ENCODE data around the gene ROR2. TPM values are rescaled to one million over a fixed set of nuclear protein-coding genes. Genes with fewer than 3 reads are reported as not detected.

ROR2 gene
- total and polyA plus RNA-seq, 11 donors, result 0.18 to 9.0 (median 0.49) TPM

DNA sequence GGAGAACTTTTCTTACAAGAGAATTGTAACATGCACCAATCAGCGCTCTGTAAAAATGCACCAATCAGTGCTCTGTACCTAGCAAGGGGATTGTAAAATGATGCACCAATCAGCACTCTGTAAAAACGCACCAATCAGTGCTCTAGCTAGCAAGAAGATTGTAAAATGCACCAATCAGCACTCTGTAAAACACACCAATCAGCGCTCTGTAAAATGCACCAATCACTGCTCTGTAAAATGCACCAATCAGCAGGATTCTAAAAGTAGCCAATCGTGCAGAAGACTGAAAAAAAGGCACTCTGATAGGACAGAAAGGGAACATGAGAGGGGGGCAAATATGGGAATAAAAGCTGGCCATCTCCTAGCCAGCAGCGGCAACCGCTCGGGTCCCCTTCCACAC lies 233.2 kb downstream of the ROR2 start:
- Histone ChIP-seq H3K27me3 (peaks cover 0 to 12% (median 0%) of the 10 kb centered on the region in 9 donors), H3K9me3 (peaks cover 0 to 8% (median 0%) of the 10 kb centered on the region in 12 donors), H3K36me3 (no peaks in the 10 kb centered on the region), H3K4me1 (no peaks in the 10 kb centered on the region), H3K4me3 (no peak overlapping the region), H3K27ac (no peak overlapping the region)
- ATAC-seq (no peak), DNase-seq (no peak)
- 88 to 93% (median 89%) methylated on average over 7 of the region's 7 CpGs for WGBS, 4 donors
- TF ChIP-seq, protein P1, sequence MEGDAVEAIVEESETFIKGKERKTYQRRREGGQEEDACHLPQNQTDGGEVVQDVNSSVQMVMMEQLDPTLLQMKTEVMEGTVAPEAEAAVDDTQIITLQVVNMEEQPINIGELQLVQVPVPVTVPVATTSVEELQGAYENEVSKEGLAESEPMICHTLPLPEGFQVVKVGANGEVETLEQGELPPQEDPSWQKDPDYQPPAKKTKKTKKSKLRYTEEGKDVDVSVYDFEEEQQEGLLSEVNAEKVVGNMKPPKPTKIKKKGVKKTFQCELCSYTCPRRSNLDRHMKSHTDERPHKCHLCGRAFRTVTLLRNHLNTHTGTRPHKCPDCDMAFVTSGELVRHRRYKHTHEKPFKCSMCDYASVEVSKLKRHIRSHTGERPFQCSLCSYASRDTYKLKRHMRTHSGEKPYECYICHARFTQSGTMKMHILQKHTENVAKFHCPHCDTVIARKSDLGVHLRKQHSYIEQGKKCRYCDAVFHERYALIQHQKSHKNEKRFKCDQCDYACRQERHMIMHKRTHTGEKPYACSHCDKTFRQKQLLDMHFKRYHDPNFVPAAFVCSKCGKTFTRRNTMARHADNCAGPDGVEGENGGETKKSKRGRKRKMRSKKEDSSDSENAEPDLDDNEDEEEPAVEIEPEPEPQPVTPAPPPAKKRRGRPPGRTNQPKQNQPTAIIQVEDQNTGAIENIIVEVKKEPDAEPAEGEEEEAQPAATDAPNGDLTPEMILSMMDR (IDR thresholded peaks at IDR 0.05), result no peak
- TF ChIP-seq POLR2A (IDR thresholded peaks at IDR 0.05), result no peak
- intact Hi-C loops (cut with DNase I), result no loop called here

DNA sequence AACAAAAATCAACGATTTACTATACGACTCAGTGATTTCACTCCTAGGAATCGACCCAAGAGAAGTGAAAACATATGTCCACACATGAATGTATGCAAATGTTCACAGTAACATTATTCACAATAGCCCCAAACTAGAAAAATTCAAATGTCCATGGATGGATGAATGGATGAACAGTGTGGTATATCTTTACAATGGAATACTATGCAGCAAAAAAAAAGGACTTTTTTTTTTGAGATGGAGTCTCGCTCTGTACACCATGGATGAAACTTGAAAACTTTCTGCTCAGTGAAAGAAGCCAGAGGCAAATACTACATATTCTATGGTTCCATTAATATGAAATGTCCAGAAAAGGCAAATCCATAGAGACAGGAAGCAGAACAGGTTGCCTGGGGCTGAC lies 233.8 kb downstream of the ROR2 start:
- no peak for ATAC-seq
- no peaks in the 10 kb centered on the region for H3K36me3 ChIP-seq
- H3K4me1 ChIP-seq, result no peaks in the 10 kb centered on the region
- WGBS, 4 donors, result 93 to 96% (median 95%) methylated on average over 4 of the region's 4 CpGs
- peaks cover 0 to 8% (median 0%) of the 10 kb centered on the region in 12 donors for H3K9me3 ChIP-seq
- no peak for DNase-seq
- intact Hi-C loops (cut with DNase I), result no loop called here
- no peak overlapping the region for H3K27ac ChIP-seq
- TF ChIP-seq POLR2A (IDR thresholded peaks at IDR 0.05), result no peak
- TF ChIP-seq, protein P1 (IDR thresholded peaks at IDR 0.05), result no peak
- no peak overlapping the region for H3K4me3 ChIP-seq
- peaks cover 0 to 12% (median 0%) of the 10 kb centered on the region in 9 donors for H3K27me3 ChIP-seq

DNA sequence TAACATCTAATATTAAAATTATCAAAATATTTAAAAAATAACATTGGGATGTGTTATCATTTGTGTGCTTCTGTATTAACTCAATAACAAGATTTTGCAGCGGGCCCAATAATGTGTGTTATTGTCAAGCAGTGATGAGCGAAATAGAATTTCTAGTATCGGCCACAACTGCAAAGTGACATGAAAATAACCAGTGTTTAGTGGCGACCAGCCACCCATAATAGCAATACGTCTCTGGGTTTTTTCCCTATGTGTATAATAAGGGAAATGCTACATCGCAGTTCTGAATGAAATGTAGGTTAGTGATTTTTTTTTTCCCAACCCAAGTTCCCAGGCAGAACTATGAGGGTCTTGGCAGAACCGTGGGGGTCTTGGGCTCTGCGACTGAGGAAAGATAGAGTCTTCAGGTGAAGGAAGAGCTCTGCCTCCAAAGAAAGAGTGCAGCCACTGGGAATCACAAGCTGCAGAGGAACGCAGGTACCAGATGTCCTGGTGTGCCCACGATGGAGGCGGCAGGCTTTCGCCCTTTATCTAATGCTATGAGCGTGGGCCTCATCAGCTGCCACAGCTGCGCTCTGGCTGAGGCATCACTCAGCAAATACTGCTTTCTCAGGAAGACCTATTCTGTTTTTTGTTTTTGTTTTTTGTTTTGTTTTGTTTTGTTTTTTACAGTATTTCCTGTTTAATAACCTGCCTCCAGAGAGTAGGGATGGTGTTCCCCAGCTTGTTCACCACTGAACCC lies 235.0 kb downstream of the ROR2 start:
- peaks cover 0 to 9% (median 2%) of the 10 kb centered on the region in 9 donors for H3K27me3 ChIP-seq
- WGBS, 4 donors, result 73 to 78% (median 76%) methylated on average over 14 of the region's 14 CpGs
- peaks cover 0 to 8% (median 0%) of the 10 kb centered on the region in 12 donors for H3K9me3 ChIP-seq
- TF ChIP-seq, protein P1 (IDR thresholded peaks at IDR 0.05), result no peak
- no peak for TF ChIP-seq POLR2A (IDR thresholded peaks at IDR 0.05)
- DNase-seq (no peak), ATAC-seq (no peak)
- intact Hi-C loops (cut with DNase I), result no loop called here
- peak overlapping the region in 5 of 12 donors; percentile 46 to 51 (median 48) for H3K4me3 ChIP-seq
- H3K27ac ChIP-seq, result peak overlapping the region in 1 of 12 donors; percentile 62
- no peaks in the 10 kb centered on the region for H3K36me3 ChIP-seq
- no peaks in the 10 kb centered on the region for H3K4me1 ChIP-seq

DNA sequence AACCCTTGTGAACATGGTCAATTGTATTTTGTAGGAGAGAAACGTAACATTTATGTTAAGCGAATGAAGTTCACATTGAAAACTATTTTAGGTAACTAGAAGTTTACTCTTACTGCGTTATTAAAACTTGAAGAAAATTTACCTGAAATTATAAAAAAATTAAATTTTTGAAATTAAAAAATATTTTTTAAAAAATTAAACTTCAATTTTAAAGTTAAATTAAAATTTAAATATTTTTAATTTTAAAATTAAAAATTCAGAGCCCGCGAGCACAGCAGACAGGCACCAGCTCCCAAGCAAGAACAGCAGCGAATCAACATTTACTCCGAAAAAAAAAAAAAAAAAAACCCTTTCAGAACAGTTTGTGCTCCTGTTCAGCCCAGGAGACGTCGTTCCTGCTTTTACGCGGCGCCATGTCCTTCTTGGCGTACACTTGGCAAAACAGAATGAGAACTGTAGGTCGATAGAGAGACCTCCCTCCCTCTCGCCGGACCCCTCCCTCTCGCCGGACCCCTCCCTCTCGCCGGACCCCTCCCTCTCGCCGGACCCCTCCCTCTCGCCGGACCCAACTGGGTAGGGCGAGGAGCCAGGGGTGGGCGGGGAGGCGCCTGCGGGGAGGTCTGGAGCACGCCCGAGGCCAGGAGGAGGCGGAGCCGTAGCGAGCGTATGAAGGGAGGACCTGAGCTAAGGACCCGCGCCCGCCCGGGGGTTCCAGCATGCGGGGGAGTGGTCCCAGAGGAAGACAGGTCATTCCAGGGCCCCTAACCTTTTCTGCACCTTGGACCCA lies 235.8 kb downstream of the ROR2 start:
- Histone ChIP-seq H3K4me3 (peak overlapping the region; percentile 7 to 51 (median 42)), H3K27me3 (peaks cover 0 to 9% (median 2%) of the 10 kb centered on the region in 9 donors), H3K4me1 (no peaks in the 10 kb centered on the region), H3K9me3 (peaks cover 0 to 8% (median 0%) of the 10 kb centered on the region in 12 donors), H3K36me3 (no peaks in the 10 kb centered on the region), H3K27ac (peak overlapping the region in 2 of 12 donors; percentile 29 to 62)
- 16 to 42% (median 22%) methylated on average over 31 to 39 of the region's 39 CpGs for WGBS, 4 donors
- DNase-seq, result peak; percentile 31 to 87 (median 84)
- intact Hi-C loops (cut with DNase I), result no loop called here
- ATAC-seq, result peak; percentile 87 to 96 (median 90)
- TF ChIP-seq, protein P1 (IDR thresholded peaks at IDR 0.05), result no peak
- TF ChIP-seq POLR2A (IDR thresholded peaks at IDR 0.05), result no peak

All from heart left ventricle (tissue), 16 donors.